Neural progenitor cell (in vitro differentiated cells): ENCODE measurements around the gene PREPL. TPM values are rescaled to one million over a fixed set of nuclear protein-coding genes. Genes with fewer than 3 reads are reported as not detected.

ENCODE experiments used
- DNase-seq: peaks from one replicate; pipeline ENCODE4 v3.0.0-alpha.2; 2016; ENCODE audit warnings: low spot score
- H2AFZ ChIP-seq: fragments of 200-600 bp; sonication (generic); replicated peaks from 2 replicates; pipeline ENCODE4 v1.6.1; 2016; ENCODE audit warnings: antibody characterized with exemption
- H3F3A ChIP-seq: fragments of 200-600 bp; sonication (generic); 2 replicates; pipeline ENCODE4 v1.6.1; 2016; ENCODE audit warnings: antibody characterized with exemption, low read depth
- H3K27ac ChIP-seq: fragments of 200-600 bp; sonication (generic); 2 replicates; pipeline ENCODE4 v1.5.1; 2016; ENCODE audit warnings: mild to moderate bottlenecking
- H3K27me3 ChIP-seq: fragments of 200-600 bp; sonication (generic); 2 replicates; pipeline ENCODE4 v1.6.1; 2016; ENCODE audit warnings: mild to moderate bottlenecking, moderate library complexity
- H3K36me3 ChIP-seq: fragments of 200-600 bp; sonication (generic); 2 replicates; pipeline ENCODE4 v1.5.1; 2016
- H3K4me1 ChIP-seq: fragments of 200-600 bp; sonication (generic); 2 replicates; pipeline ENCODE4 v1.6.1; 2016; ENCODE audit warnings: mixed run types
- H3K4me2 ChIP-seq: fragments of 200-600 bp; sonication (generic); 2 replicates; pipeline ENCODE4 v1.6.1; 2016
- H3K4me3 ChIP-seq: fragments of 200-600 bp; sonication (generic); 2 replicates; pipeline ENCODE4 v1.5.1; 2016
- H3K79me2 ChIP-seq: fragments of 200-600 bp; sonication (generic); 2 replicates; pipeline ENCODE4 v1.6.1; 2016; ENCODE audit warnings: low read depth
- H3K9ac ChIP-seq: fragments of 200-600 bp; sonication (generic); 2 replicates; pipeline ENCODE4 v1.6.1; 2016
- H3K9me3 ChIP-seq: fragments of 200-600 bp; sonication (generic); 2 replicates; pipeline ENCODE4 v1.5.1; 2016; ENCODE audit warnings: low read depth
- H4K20me1 ChIP-seq: fragments of 200-600 bp; sonication (generic); 2 replicates; pipeline ENCODE4 v1.6.1; 2016; ENCODE audit warnings: low read depth
- H3K27ac Mint-ChIP-seq: 3 replicates; pipeline ENCODE4 v1.8.0; 2021; ENCODE audit warnings: mixed read lengths
- H3K27me3 Mint-ChIP-seq: 2 replicates; pipeline ENCODE4 v1.8.0; 2022; ENCODE audit warnings: low read depth, mild to moderate bottlenecking, inconsistent platforms, moderate library complexity, mixed read lengths; ENCODE audit not compliant: insufficient read depth
- H3K36me3 Mint-ChIP-seq: 3 replicates; pipeline ENCODE4 v1.8.0; 2021; ENCODE audit warnings: mixed read lengths
- H3K4me1 Mint-ChIP-seq: 3 replicates; pipeline ENCODE4 v1.8.0; 2021; ENCODE audit warnings: mixed read lengths
- H3K4me3 Mint-ChIP-seq: 3 replicates; pipeline ENCODE4 v1.8.0; 2021; ENCODE audit warnings: mild to moderate bottlenecking, moderate library complexity, mixed read lengths
- H3K9me3 Mint-ChIP-seq: 3 replicates; pipeline ENCODE4 v1.8.0; 2020; ENCODE audit warnings: mixed read lengths
- CTCF ChIP-seq: fragments of 200-600 bp; sonication (generic); IDR thresholded peaks from 2 replicates; pipeline ENCODE4 v1.5.1; 2017; ENCODE audit warnings: antibody characterized with exemption, mild to moderate bottlenecking
- EZH2 ChIP-seq: fragments of 200-600 bp; sonication (generic); IDR thresholded peaks from 2 replicates; pipeline ENCODE4 v1.6.1; 2017; ENCODE audit warnings: antibody characterized with exemption, mild to moderate bottlenecking, moderate library complexity
- EZH2phosphoT487 ChIP-seq: fragments of 200-600 bp; sonication (generic); IDR thresholded peaks from 2 replicates; pipeline ENCODE4 v1.6.1; 2017; ENCODE audit warnings: antibody characterized with exemption
- total RNA-seq: library from RNA; depleted of rRNA; stranded (reverse); fragments of >200 nt; gene quantifications from 2 replicates; pipeline ENCODE4 v1.2.3, GENCODE V29; 2015; ENCODE audit warnings: low replicate concordance

PREPL gene
- total RNA-seq, 1 donor from 2014 or later, result 90.8 TPM

GRCh38 chr2:44377486-44377885 is 16.2 kb upstream of the PREPL start:
- peaks cover 5% of the 10 kb centered on the region for H3F3A ChIP-seq
- no peak overlapping the region for H3K4me3 Mint-ChIP-seq
- H3K27ac ChIP-seq, result no peak overlapping the region
- no peak overlapping the region for H3K9ac ChIP-seq
- no peaks in the 10 kb centered on the region for H3K27me3 ChIP-seq
- no peaks in the 10 kb centered on the region for H4K20me1 ChIP-seq
- H2AFZ ChIP-seq, result no peak overlapping the region
- H3K9me3 ChIP-seq, result no peaks in the 10 kb centered on the region
- no peak overlapping the region for H3K4me2 ChIP-seq
- H3K4me1 ChIP-seq, result no peaks in the 10 kb centered on the region
- H3K27me3 Mint-ChIP-seq, result no peaks in the 10 kb centered on the region
- no peaks in the 10 kb centered on the region for H3K4me1 Mint-ChIP-seq
- H3K79me2 ChIP-seq, result peaks cover 23% of the 10 kb centered on the region
- DNase-seq, result no peak
- peaks cover 21% of the 10 kb centered on the region for H3K36me3 ChIP-seq
- peaks cover 2% of the 10 kb centered on the region for H3K36me3 Mint-ChIP-seq
- no peak overlapping the region for H3K27ac Mint-ChIP-seq
- no peaks in the 10 kb centered on the region for H3K9me3 Mint-ChIP-seq
- H3K4me3 ChIP-seq, result no peak overlapping the region
- no peak for TF ChIP-seq EZH2
- no peak for TF ChIP-seq EZH2phosphoT487
- no peak for TF ChIP-seq CTCF

GRCh38 chr2:44372246-44372645 is 11.0 kb upstream of the PREPL start:
- no peak for TF ChIP-seq CTCF
- TF ChIP-seq EZH2, result no peak
- TF ChIP-seq EZH2phosphoT487, result no peak
- Histone ChIP-seq H3K36me3 (peaks cover 4% of the 10 kb centered on the region), H3K27me3 (no peaks in the 10 kb centered on the region), H3K4me3 (no peak overlapping the region), H3F3A (peaks cover 5% of the 10 kb centered on the region), H3K27ac (no peak overlapping the region), H4K20me1 (no peaks in the 10 kb centered on the region), H2AFZ (no peak overlapping the region), H3K4me1 (no peaks in the 10 kb centered on the region), H3K9ac (no peak overlapping the region), H3K9me3 (no peaks in the 10 kb centered on the region), H3K79me2 (peaks cover 59% of the 10 kb centered on the region), H3K4me2 (no peak overlapping the region)
- Mint-ChIP-seq H3K4me1 (no peaks in the 10 kb centered on the region), H3K27me3 (no peaks in the 10 kb centered on the region), H3K36me3 (no peaks in the 10 kb centered on the region), H3K27ac (no peak overlapping the region), H3K9me3 (no peaks in the 10 kb centered on the region), H3K4me3 (no peak overlapping the region)
- no peak for DNase-seq

GRCh38 chr2:44371445-44371844 is 10.2 kb upstream of the PREPL start:
- H3K27ac ChIP-seq, result no peak overlapping the region
- no peak overlapping the region for H3K9ac ChIP-seq
- H3K4me1 Mint-ChIP-seq, result no peaks in the 10 kb centered on the region
- H3K36me3 Mint-ChIP-seq, result no peaks in the 10 kb centered on the region
- H3F3A ChIP-seq, result peaks cover 5% of the 10 kb centered on the region
- no peaks in the 10 kb centered on the region for H3K9me3 ChIP-seq
- H4K20me1 ChIP-seq, result no peaks in the 10 kb centered on the region
- DNase-seq, result no peak
- no peaks in the 10 kb centered on the region for H3K4me1 ChIP-seq
- no peak overlapping the region for H3K4me2 ChIP-seq
- no peak overlapping the region for H3K4me3 ChIP-seq
- H3K27me3 ChIP-seq, result no peaks in the 10 kb centered on the region
- no peak overlapping the region for H2AFZ ChIP-seq
- no peaks in the 10 kb centered on the region for H3K27me3 Mint-ChIP-seq
- no peak for TF ChIP-seq CTCF
- no peak for TF ChIP-seq EZH2phosphoT487
- no peak for TF ChIP-seq EZH2
- no peaks in the 10 kb centered on the region for H3K9me3 Mint-ChIP-seq
- peaks cover 4% of the 10 kb centered on the region for H3K36me3 ChIP-seq
- H3K27ac Mint-ChIP-seq, result no peak overlapping the region
- H3K79me2 ChIP-seq, result peaks cover 61% of the 10 kb centered on the region
- H3K4me3 Mint-ChIP-seq, result no peak overlapping the region

- Histone ChIP-seq H3K4me1 (no peaks in the 10 kb centered on the region), H3K27me3 (no peaks in the 10 kb centered on the region), H3K9ac (no peak overlapping the region), H3K36me3 (peaks cover 4% of the 10 kb centered on the region), H4K20me1 (no peaks in the 10 kb centered on the region), H3F3A (peaks cover 5% of the 10 kb centered on the region), H3K27ac (no peak overlapping the region), H3K9me3 (no peaks in the 10 kb centered on the region), H3K79me2 (peaks cover 82% of the 10 kb centered on the region), H3K4me2 (no peak overlapping the region), H2AFZ (no peak overlapping the region), H3K4me3 (no peak overlapping the region)
- no peaks in the 10 kb centered on the region for H3K4me1 Mint-ChIP-seq
- TF ChIP-seq EZH2 (no peak), EZH2phosphoT487 (no peak)
- no peak for DNase-seq
- no peak overlapping the region for H3K27ac Mint-ChIP-seq
- no peaks in the 10 kb centered on the region for H3K36me3 Mint-ChIP-seq
- no peak overlapping the region for H3K4me3 Mint-ChIP-seq
- H3K27me3 Mint-ChIP-seq, result no peaks in the 10 kb centered on the region
- no peaks in the 10 kb centered on the region for H3K9me3 Mint-ChIP-seq
Measured at GRCh38 chr2:44369392-44369791, 8.1 kb upstream of the PREPL start.
